ENCODE data around the gene HK2. TPM values are rescaled to one million over a fixed set of nuclear protein-coding genes. Genes with fewer than 3 reads are reported as not detected.

HK2 gene
- total RNA-seq, 1 experiment from 2014 or later, result 27.8 TPM

DNA sequence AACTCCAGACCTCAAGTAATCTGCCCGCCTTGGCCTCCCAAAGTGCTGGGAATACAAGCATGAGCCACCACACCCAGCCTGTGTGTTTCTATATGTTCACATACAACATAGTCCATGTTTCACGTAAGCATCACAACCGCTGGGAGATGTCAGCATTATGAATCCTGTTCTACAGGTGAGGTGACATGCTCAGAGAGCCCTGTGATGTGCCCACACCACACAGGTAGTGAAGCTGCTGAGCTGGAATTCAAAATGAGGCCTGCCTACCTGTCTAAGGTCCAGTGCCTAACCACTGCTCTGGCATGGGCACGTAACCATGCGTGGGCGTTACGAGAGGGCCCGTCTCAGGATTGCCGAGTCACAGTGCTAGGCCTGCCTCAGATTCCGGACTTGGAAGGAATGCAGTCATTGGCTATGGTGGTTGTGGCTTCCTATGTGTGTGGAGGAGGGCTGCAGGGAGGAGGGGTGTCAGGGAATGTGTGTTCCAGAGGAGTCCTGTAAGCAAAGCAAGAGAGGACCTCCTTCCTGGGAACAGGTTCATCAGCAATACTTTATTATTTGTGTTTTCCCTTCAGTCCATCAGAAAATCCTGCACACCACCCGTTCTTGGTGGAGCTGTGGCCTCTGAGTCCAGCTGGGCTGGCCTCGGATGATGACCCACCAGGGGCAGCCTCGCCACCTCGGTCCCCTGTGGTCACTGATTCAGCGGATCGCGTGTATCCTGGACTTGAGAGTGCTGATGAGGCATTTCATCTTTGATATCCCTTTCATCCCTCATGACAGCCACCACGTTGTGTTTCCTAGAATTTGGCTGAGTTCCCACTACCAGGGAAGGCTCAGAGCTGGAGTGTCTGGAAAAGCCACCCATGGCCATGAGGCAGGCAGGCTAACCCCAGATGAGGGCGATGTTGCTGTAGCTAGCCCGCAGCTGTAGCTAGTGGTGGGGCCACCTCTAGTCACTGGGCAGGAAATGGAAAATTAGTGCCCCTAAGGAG lies 31.1 kb downstream of the HK2 start:
- no peak overlapping the region for H3K4me3 ChIP-seq
- H3K9me3 ChIP-seq, result no peaks in the 10 kb centered on the region
- no peaks in the 10 kb centered on the region for H3K27me3 ChIP-seq
- DNase-seq, result peak; percentile 75
- H3K36me3 ChIP-seq, result peaks cover 37% of the 10 kb centered on the region

DNA sequence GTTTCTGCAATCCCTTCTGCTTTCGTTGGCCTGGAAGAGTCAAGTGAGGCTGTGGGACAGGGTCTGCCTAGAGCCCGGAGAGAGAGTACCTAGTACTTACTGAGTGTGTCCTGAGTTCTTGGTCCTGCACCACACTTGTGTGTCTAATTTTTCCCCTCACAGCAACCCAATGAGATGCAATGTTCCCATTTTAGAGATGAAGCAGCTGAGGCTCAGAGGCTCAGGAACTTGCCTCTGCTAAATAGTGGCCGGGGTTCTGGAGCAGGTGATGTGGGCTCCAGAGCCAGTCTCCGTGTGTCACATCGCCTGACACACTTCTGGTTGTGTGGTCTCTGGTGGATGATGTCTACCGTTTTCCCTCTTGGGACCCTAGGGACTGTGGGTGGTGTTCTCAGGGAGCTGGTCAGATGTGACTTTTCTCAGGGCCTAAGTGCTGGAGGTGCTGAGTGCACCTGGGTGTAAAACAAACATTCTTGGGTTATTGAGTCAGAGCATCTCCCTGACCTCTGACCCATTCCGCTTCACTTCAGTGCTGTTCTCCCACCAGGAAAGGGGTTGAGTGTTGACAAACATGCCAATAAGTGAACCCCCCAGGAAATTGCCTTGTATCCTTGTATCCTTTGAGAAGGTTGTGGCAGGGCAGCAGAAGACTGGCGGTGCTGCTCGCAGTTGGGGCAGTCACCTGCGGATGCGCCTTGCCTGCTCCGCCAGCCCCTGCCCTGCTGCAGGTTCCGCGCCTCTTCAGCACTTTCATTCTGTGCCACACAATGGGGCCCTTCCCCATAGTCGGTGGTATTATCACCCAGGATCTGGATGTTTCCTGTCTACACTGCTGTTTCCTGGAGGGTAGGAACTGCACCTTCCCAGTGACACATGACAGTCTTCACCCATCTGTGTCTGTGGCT lies 32.1 kb downstream of the HK2 start:
- Histone ChIP-seq H3K4me3 (no peak overlapping the region), H3K9me3 (no peaks in the 10 kb centered on the region), H3K27me3 (no peaks in the 10 kb centered on the region), H3K36me3 (peaks cover 33% of the 10 kb centered on the region)
- DNase-seq, result no peak

DNA sequence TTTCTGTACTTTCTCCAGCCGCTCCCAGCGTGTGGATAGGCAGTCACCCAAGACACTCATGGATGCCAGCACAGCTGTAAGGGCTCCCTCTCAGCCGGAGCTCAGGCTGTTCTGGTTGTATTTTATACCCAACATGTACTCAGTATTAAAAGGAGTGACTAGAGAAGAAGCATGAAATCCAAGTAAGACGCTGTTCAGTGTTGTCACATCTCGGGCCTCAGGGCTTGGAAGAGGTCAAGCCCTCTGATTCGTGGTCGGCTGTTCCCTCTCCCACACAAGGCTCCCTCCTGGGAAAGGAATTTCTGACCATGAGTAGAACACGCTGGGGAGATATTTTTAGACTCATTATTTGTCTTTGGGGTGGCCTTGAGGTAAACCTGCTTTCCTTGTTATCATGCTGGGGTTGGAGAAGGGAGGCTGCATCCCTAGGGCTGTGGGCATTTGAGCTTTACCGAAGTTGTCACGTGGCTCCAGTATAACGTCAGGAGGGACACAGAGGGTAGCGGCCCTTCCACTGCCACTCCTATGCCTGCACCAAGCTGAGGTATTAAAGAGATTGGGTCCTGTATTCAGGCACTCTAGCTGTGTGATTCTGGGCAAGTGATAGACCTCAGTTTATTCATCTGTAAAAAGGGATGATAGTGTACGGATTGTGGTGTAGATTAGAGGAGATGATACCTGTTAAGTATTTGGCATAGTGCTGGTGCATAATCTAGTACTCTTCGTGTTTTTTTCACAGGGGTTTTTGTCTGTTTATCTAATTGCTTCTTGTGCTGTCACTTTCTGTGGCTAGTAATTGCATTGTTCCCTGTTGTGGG lies 34.1 kb downstream of the HK2 start:
- H3K27me3 ChIP-seq, result no peaks in the 10 kb centered on the region
- H3K4me3 ChIP-seq, result no peak overlapping the region
- no peaks in the 10 kb centered on the region for H3K9me3 ChIP-seq
- peaks cover 45% of the 10 kb centered on the region for H3K36me3 ChIP-seq
- DNase-seq, result peak; percentile 49

- Histone ChIP-seq H3K4me3 (no peak overlapping the region), H3K36me3 (peaks cover 58% of the 10 kb centered on the region), H3K9me3 (no peaks in the 10 kb centered on the region), H3K27me3 (no peaks in the 10 kb centered on the region)
- DNase-seq, result no peak
Measured at GRCh38 chr2:74869517-74869916, 35.6 kb downstream of the HK2 start.

GRCh38 chr2:74870951-74871350 lies 37.0 kb downstream of the HK2 start:
- DNase-seq, result no peak
- H3K27me3 ChIP-seq, result no peaks in the 10 kb centered on the region
- peaks cover 66% of the 10 kb centered on the region for H3K36me3 ChIP-seq
- H3K4me3 ChIP-seq, result no peak overlapping the region
- no peaks in the 10 kb centered on the region for H3K9me3 ChIP-seq

DNA sequence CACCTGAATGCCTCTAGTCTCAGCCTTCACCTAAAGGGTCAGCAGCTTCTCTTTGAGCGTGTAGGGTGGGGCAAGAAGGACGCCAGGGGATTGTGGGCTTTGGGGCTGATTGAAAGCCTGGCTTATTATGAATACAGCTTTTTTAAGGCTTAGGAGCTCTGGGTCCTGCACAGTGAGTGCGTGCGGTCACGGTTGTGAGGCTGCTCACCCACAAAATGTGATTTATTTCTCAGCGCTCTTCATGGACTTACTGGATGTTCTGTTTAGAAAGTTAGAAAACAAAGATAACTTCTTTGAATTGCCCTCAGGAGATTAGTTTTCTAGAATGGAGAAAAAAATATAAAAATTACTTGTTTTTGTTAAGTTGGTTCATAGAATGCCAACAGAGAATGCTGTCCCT lies 37.5 kb downstream of the HK2 start:
- H3K27me3 ChIP-seq, result no peaks in the 10 kb centered on the region
- no peak for DNase-seq
- H3K9me3 ChIP-seq, result no peaks in the 10 kb centered on the region
- peaks cover 69% of the 10 kb centered on the region for H3K36me3 ChIP-seq
- no peak overlapping the region for H3K4me3 ChIP-seq

DNA sequence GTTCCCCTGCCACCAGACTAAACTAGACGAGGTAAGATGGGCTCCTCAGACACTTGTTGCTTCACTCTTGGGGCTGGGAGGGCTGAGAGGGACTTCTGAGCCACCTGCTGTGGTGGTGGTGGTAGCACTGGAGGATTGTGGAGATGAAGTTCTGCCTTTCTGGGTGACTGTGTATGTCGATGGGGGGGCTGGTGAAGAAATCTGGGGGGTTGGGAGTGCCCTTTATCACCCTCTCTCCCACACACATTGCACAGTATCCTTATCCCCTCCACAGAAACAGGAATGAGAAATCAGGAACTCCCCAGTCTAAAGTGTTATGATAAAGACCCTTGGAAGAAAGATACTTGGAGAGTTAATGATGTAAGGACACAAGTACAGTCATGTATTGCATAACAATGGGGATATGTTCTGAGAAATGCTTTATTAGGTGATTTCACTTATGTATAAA lies 38.5 kb downstream of the HK2 start:
- Histone ChIP-seq H3K9me3 (no peaks in the 10 kb centered on the region), H3K4me3 (no peak overlapping the region), H3K36me3 (peaks cover 75% of the 10 kb centered on the region), H3K27me3 (no peaks in the 10 kb centered on the region)
- DNase-seq, result no peak

- peaks cover 77% of the 10 kb centered on the region for H3K36me3 ChIP-seq
Measured at GRCh38 chr2:74873012-74873665, 39.2 kb downstream of the HK2 start.

GRCh38 chr2:74873678-74874640 lies 40.0 kb downstream of the HK2 start:
- DNase-seq, result no peak
- H3K4me3 ChIP-seq, result no peak overlapping the region
- peaks cover 77% of the 10 kb centered on the region for H3K36me3 ChIP-seq
- H3K27me3 ChIP-seq, result no peaks in the 10 kb centered on the region
- no peaks in the 10 kb centered on the region for H3K9me3 ChIP-seq

More at GRCh38 chr2:74873012-74873665, 39.2 kb downstream of the HK2 start:
- Histone ChIP-seq H3K4me3 (no peak overlapping the region), H3K9me3 (no peaks in the 10 kb centered on the region), H3K27me3 (no peaks in the 10 kb centered on the region)
- DNase-seq, result no peak

DNA sequence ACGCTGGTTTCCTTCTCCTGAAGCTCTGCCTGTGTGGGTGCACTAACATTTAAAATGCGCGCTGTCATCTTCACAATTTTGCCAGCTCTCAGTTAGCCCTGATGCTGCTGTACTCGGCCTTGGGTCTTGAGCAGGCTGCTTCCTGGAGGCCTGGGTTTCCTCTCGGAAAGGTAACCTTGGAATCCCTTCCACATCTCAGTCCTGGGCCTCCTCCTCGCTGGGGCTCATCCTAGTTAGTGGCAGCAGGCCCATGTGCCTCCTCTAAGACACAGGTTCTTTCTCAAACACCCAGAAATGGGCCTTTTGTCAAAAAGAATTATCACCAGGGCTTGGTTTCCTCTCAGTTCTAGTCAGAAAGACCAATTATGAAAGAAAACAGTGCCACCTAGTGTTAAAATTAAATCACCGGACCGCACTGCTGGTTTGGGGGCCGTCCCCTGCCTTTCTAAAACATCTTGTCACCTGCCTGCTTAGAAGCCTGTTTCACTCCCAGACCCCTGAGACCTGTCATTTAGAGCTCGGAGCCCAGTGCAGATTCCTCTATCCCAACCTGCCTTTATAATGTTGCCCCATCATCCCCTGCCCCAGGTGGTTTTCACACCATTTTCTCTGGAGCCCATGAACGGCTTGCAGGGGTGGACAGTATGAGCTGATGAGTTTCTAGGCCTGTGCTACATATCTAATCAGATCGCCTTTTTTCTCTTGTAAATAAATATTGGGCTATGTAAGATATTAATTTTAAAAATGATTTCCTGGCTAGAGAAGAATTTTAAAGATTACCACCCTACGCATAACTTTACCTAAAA lies 42.4 kb downstream of the HK2 start:
- no peaks in the 10 kb centered on the region for H3K9me3 ChIP-seq
- peaks cover 83% of the 10 kb centered on the region for H3K36me3 ChIP-seq
- DNase-seq, result no peak
- H3K27me3 ChIP-seq, result no peaks in the 10 kb centered on the region
- no peak overlapping the region for H3K4me3 ChIP-seq

DNA sequence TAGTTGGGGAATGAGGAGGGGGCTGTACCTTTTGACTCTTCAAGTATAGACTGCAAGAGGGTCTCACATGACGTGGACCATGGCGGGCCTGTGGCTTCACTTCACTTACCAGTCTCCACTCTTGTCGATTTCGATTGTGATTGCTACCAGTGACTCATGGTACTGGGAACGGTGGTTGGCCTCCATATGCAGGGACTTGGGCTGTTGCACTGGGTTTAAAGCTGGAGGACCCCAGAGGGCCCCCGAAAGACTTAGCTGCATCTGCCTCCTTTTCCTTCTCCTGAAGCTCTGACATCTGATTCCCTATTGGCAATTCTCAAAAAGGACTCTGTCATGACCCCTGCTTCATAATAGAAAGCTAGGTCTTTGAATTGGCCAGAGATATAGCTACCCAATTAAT lies 43.4 kb downstream of the HK2 start:
- H3K36me3 ChIP-seq, result peaks cover 89% of the 10 kb centered on the region

DNA sequence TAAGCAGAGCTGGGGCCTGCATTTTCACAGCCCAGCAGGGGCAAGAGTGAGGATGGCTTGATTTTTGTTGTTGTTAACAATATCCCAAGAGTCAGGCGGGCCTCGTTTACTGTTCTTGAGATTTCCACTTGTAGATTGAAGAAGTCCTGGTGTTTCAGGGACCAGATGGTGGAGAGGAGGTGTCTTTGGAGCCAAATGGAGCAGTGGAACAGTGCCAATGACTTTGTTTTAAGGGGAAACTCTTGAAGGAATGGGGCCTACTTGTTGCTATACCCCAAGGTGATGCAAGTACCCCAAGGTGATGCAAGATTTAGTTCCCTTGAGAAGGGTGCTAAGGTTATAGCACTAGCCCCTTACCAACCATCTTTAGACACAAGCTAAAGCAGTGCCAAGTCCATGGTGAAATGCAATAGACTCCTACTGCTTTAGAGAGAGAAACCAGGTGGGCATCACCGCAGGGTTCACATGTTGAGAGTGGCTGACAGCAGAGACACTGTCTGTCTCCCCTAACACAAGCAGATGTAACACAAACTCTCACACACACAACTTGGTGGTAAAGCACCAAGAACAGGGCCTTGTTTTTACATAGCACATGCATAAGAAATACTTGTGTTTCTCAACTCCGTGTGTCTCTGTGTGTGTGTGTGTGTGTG lies 44.0 kb downstream of the HK2 start:
- Histone ChIP-seq H3K9me3 (no peaks in the 10 kb centered on the region), H3K36me3 (peaks cover 87% of the 10 kb centered on the region), H3K27me3 (no peaks in the 10 kb centered on the region), H3K4me3 (no peak overlapping the region)
- DNase-seq, result no peak

More for the DNA sequence above, 43.4 kb downstream of the HK2 start:
- no peak for DNase-seq
- no peak overlapping the region for H3K4me3 ChIP-seq
- H3K9me3 ChIP-seq, result no peaks in the 10 kb centered on the region
- H3K27me3 ChIP-seq, result no peaks in the 10 kb centered on the region

DNA sequence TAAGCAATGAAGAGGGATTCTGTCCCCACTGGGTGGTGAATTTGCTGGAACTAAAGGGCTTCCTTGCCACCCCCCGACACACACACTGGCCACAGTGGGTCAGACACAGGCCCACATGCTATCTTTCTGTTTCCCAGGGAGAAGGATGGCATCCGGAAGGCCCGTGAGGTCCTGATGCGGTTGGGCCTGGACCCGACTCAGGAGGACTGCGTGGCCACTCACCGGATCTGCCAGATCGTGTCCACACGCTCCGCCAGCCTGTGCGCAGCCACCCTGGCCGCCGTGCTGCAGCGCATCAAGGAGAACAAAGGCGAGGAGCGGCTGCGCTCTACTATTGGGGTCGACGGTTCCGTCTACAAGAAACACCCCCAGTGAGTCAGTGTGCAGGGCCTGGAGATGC lies 44.6 kb downstream of the HK2 start:
- Histone ChIP-seq H3K9me3 (no peaks in the 10 kb centered on the region), H3K27me3 (no peaks in the 10 kb centered on the region), H3K4me3 (no peak overlapping the region), H3K36me3 (peaks cover 87% of the 10 kb centered on the region)
- no peak for DNase-seq

Measured in MG63 (cell line).